HCT116 (cell line): Measurements from ENCODE around the gene TLR3. TPM values are rescaled to one million over a fixed set of nuclear protein-coding genes. Genes with fewer than 3 reads are reported as not detected.

Experiments used
- ATAC-seq: fragments of 200-7000 bp; cut with Tn5 transposase; 2 replicates; pipeline ENCODE4 v1.9.1; 2020; ENCODE audit warnings: mild to moderate bottlenecking, moderate library complexity
- BruUV-seq: library from RNA; stranded (reverse); fragments of 400-500 nt; replicated peaks from 2 replicates; lab custom pipeline; 2021; lab: Mats Ljungman, UMichigan
- CTCF ChIA-PET: fragments of 300-600 bp; sonication (Branson Sonifier 250); formaldehyde crosslinking; loops from one replicate; lab custom pipeline; 2021; ENCODE audit warnings: antibody characterized with exemption; lab: Charles Lee
- POLR2A ChIA-PET: fragments of 300-600, 350-600 bp; sonication (Branson Sonifier 250); formaldehyde crosslinking; loops from one replicate; lab custom pipeline; 2021; ENCODE audit warnings: antibody characterized with exemption; lab: Charles Lee
- RAD21 ChIA-PET, 2 experiments: fragments of 300-600 bp; sonication (Branson Sonifier 250); formaldehyde crosslinking; loops; one replicate each; lab custom pipeline; 2023; ENCODE audit warnings: low total read pairs in 2 of 2; ENCODE audit not compliant: uncharacterized antibody in 2 of 2, unreplicated experiment in 2 of 2, low non-redundant PET in 1 of 2; lab: Charles Lee
- DNase-seq: peaks from one replicate; pipeline ENCODE4 v3.0.0-alpha.2; 2010; ENCODE audit warnings: low read depth, low spot score
- H2AFZ ChIP-seq: fragments of 200-600 bp; shearing (Covaris generic), sonication (generic); 2 replicates; pipeline ENCODE4 v1.6.1; 2017; ENCODE audit warnings: low read depth, mixed run types, mixed read lengths, antibody characterized with exemption, low read length; ENCODE audit not compliant: poor library complexity, severe bottlenecking
- H3K27ac ChIP-seq: 2 replicates; pipeline ENCODE4 v1.5.1; 2012; ENCODE audit warnings: low read depth, low read length
- H3K27me3 ChIP-seq: fragments of 200-600 bp; sonication (generic); 2 replicates; pipeline ENCODE4 v1.6.1; 2016; ENCODE audit warnings: mixed run types, low read length, mixed read lengths; ENCODE audit not compliant: insufficient read depth
- H3K36me3 ChIP-seq, 2 experiments: fragments of 200-500 bp in 1 of 2; fragments of 200-600 bp in 1 of 2; sonication (Bioruptor generic) in 1 of 2; sonication (generic) in 1 of 2; 2 replicates each; pipeline versions ENCODE4 v1.5.1 to v1.6.1; 2014 to 2016; ENCODE audit warnings: low read length in 2 of 2, inconsistent platforms in 1 of 2, mixed read lengths in 1 of 2, mixed run types in 1 of 2; ENCODE audit not compliant: insufficient read depth in 2 of 2, control insufficient read depth in 1 of 2
- H3K4me1 ChIP-seq, 2 experiments: fragments of 200-600 bp in 1 of 2; sonication (generic) in 1 of 2; 2 replicates each; pipeline versions ENCODE4 v1.5.1 to v1.6.1; 2012 to 2017; ENCODE audit warnings: low read length in 2 of 2, inconsistent platforms in 1 of 2, mild to moderate bottlenecking in 1 of 2, mixed read lengths in 1 of 2, mixed run types in 1 of 2, moderate library complexity in 1 of 2; ENCODE audit not compliant: insufficient read depth in 2 of 2, control insufficient read depth in 1 of 2
- H3K4me2 ChIP-seq: fragments of 200-600 bp; sonication (generic); 2 replicates; pipeline ENCODE4 v1.6.1; 2017; ENCODE audit warnings: mixed run types, low read length, mixed read lengths
- H3K4me3 ChIP-seq, 2 experiments: fragments of 200-600 bp in 1 of 2; sonication (generic) in 1 of 2; replicated peaks in 1 of 2; 2 replicates each; pipeline ENCODE4 v1.5.1; 2011 to 2016; ENCODE audit warnings: low read length in 2 of 2, control low read depth in 1 of 2, low read depth in 1 of 2, mild to moderate bottlenecking in 1 of 2, mixed read lengths in 1 of 2, mixed run types in 1 of 2
- H3K79me2 ChIP-seq: fragments of 200-600 bp; sonication (generic); 2 replicates; pipeline ENCODE4 v1.6.1; 2017; ENCODE audit warnings: mild to moderate bottlenecking, mixed run types, low read length, moderate library complexity, mixed read lengths; ENCODE audit not compliant: insufficient read depth
- H3K9ac ChIP-seq: fragments of 200-600 bp; sonication (generic); 2 replicates; pipeline ENCODE4 v1.6.1; 2016; ENCODE audit warnings: low read length, mixed read lengths
- H3K9me2 ChIP-seq: fragments of 200-600 bp; sonication (generic), shearing (Covaris generic); 2 replicates; pipeline ENCODE4 v1.6.1; 2017; ENCODE audit warnings: mixed run types, mild to moderate bottlenecking, moderate library complexity; ENCODE audit not compliant: insufficient read depth
- H3K9me3 ChIP-seq, 2 experiments: fragments of 200-500 bp in 1 of 2; fragments of 200-600 bp in 1 of 2; sonication (Bioruptor generic) in 1 of 2; sonication (generic) in 1 of 2; 2 replicates each; pipeline ENCODE4 v1.6.1; 2014 to 2017; ENCODE audit warnings: low read length in 2 of 2, mixed read lengths in 2 of 2, inconsistent platforms in 1 of 2, low read depth in 1 of 2, mild to moderate bottlenecking in 1 of 2, mixed run types in 1 of 2, moderate library complexity in 1 of 2; ENCODE audit not compliant: control insufficient read depth in 1 of 2, insufficient read depth in 1 of 2
- H4K20me1 ChIP-seq: fragments of 200-600 bp; sonication (generic), shearing (Covaris generic); 2 replicates; pipeline ENCODE4 v1.6.1; 2017; ENCODE audit warnings: mixed run types, mild to moderate bottlenecking, moderate library complexity; ENCODE audit not compliant: insufficient read depth
- CEBPB ChIP-seq: IDR thresholded peaks from 2 replicates; pipeline ENCODE4 v1.6.1; 2012; ENCODE audit warnings: low read depth
- FOSL1 ChIP-seq: IDR thresholded peaks from 2 replicates; pipeline ENCODE4 v1.6.1; 2012; ENCODE audit warnings: low read depth
- MAX ChIP-seq: IDR thresholded peaks from 2 replicates; pipeline ENCODE4 v1.6.1; 2012
- SP1 ChIP-seq: IDR thresholded peaks from 2 replicates; pipeline ENCODE4 v1.6.1; 2012; ENCODE audit warnings: low read depth
- ZNF274 ChIP-seq: fragments of 200-500 bp; sonication (Bioruptor generic); IDR thresholded peaks from 2 replicates; pipeline ENCODE4 v1.6.1; 2014; ENCODE audit warnings: mild to moderate bottlenecking, low read depth, low read length, inconsistent platforms
- intact Hi-C: fragments of 100-400 bp; cut with micrococcal nuclease; formaldehyde crosslinking; loops from 2 replicates; pipeline ENCODE4 v1.10.0; 2022
- total RNA-seq: library from RNA; stranded (reverse); gene quantifications from one replicate; pipeline ENCODE4 v1.2.1, GENCODE V29; 2021; ENCODE audit not compliant: unreplicated experiment
- TF ChIP-seq, protein P1 (sequence below): IDR thresholded peaks from 2 replicates; pipeline ENCODE4 v1.6.1; 2011; ENCODE audit warnings: mild to moderate bottlenecking, low read length, moderate library complexity; ENCODE audit not compliant: insufficient replicate concordance; ENCODE audit errors: extremely low read depth

TLR3 gene
- total RNA-seq, 1 experiment from 2014 or later = 1.3 TPM

DNA sequence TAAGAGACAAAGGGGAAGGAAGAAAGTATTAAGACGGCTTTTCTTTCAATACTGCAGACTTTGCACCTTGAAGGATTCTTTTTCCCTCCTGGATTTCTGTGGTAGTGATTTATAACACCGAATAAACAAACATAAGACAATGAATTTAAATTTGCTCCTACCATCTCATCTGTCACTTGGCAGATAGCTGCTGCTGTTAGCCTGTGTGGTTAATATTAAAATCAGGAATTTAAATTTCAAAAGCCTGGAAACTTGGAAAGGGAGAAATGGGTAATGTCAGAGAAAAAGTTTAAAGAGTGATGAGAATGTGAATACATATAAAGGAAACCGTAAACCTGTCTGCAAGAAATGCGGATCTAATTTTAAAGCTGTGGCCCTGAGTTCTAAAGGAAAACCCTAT is 39.0 kb downstream of the TLR3 start (continued):
- TF ChIP-seq, protein P1, sequence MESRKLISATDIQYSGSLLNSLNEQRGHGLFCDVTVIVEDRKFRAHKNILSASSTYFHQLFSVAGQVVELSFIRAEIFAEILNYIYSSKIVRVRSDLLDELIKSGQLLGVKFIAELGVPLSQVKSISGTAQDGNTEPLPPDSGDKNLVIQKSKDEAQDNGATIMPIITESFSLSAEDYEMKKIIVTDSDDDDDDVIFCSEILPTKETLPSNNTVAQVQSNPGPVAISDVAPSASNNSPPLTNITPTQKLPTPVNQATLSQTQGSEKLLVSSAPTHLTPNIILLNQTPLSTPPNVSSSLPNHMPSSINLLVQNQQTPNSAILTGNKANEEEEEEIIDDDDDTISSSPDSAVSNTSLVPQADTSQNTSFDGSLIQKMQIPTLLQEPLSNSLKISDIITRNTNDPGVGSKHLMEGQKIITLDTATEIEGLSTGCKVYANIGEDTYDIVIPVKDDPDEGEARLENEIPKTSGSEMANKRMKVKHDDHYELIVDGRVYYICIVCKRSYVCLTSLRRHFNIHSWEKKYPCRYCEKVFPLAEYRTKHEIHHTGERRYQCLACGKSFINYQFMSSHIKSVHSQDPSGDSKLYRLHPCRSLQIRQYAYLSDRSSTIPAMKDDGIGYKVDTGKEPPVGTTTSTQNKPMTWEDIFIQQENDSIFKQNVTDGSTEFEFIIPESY = no peak
- no peak for TF ChIP-seq SP1
- TF ChIP-seq FOSL1 = no peak

DNA sequence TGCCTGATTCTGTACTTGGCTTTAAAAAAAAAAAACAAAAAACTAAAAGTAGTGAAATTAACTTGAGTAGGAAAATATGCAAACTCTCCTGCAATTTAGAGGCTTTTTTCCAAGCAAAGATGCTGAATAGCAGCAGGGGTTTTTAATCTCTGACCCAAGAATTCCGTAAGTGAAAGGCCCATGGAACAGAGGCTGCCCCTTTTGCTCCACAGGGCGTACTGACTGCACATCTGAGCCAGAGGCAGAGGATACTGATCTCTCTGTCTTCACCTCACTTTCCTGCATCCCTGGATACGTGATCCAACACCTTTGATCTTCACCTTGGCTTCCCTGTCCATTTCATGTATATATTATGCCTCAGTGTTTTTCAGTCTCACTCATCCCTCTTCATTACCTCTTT is 39.4 kb downstream of the TLR3 start:
- Histone ChIP-seq H3K4me3 (no peak overlapping the region), H3K9me2 (no peaks in the 10 kb centered on the region), H3K79me2 (no peaks in the 10 kb centered on the region), H3K4me2 (no peak overlapping the region), H3K4me1 (peaks cover 4 to 18% of the 10 kb centered on the region in 2 experiments; a peak in 3 of 4 replicates), H3K27ac (no peak overlapping the region), H2AFZ (no peak overlapping the region), H3K9me3 (no peaks in the 10 kb centered on the region), H3K36me3 (no peaks in the 10 kb centered on the region), H4K20me1 (no peaks in the 10 kb centered on the region), H3K9ac (no peak overlapping the region), H3K27me3 (no peaks in the 10 kb centered on the region)
- ChIA-PET RAD21 (no interaction called here), CTCF (no interaction called here), POLR2A (no interaction called here)
- DNase-seq = no peak
- no TSS peak for BruUV-seq
- ATAC-seq = no peak
- intact Hi-C loops = no loop called here
- TF ChIP-seq, protein P1 = no peak
- no peak for TF ChIP-seq CEBPB
- no peak for TF ChIP-seq ZNF274
- TF ChIP-seq MAX = no peak
